GM04503 (cell line): ENCODE results near the gene CHST11.
A peak's percentile ranks its signal among the peaks of the same experiment; 100 is the strongest.
"Not testable (repeated sequence)": the region's sequence is repeated elsewhere in the genome, so short reads cannot be mapped to it uniquely, and the experiment has no call there.

Source experiments
- DNase-seq: peaks from one replicate; pipeline ENCODE4 v3.0.0-alpha.2; 2012; ENCODE audit warnings: low read depth

The CHST11 gene

GRCh38 chr12:104529130-104529874 lies 72.6 kb downstream of the CHST11 start:
- DNase-seq = no peak

- DNase-seq = no peak
Observed at GRCh38 chr12:104532636-104533035, 75.9 kb downstream of the CHST11 start.

GRCh38 chr12:104533134-104533533 lies 76.4 kb downstream of the CHST11 start:
- no peak for DNase-seq

DNA sequence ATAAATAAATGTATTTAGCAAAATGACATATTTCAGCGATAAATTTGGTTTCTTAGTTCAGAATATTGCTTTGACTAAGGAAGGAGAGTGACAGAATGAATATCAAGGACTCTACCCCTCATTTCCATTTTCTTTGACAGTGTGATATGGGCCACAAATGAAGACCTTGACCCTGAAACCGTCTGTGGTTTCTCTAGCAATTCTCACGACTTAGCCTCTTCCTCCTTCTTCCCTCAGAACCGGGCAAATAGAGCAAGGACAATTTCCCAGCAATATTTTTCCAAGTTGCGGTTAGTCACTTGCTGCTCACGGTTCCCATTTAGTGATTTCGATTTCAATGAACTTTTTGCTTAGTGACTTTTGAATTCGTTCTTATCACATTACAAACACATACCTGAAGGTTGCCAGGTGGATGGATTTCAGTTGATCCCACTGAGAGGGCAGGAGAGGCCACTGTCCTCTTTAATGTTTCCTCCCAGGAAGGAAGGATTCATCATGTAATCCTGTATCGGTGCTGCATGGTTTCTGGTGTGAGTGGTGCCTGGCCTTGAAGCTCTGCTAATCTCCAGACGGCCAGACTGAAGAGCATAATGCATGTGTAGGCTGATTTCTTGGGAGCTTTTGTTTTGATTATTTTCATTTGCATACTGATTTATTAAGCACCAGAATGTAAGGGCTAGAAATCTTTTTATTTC lies 77.6 kb downstream of the CHST11 start:
- no peak for DNase-seq

DNA sequence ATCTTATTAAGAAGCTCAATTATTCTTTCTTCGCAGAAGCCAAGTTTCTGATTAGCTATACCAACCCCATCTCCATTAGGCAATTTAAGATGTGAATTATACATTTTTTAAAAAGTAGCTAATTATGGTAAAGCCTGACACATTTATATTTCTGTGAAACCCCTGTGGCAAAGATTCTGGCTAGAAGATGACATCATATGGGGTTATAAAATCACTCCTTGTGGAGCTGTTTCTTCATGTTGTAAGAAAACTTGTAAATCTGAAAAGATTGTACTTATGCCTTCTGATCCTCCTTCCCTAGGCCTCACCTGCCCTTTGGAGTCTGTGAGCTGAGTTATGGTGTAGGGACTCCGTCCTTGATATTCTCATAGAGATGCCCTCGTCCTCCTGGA lies 78.1 kb downstream of the CHST11 start:
- no peak for DNase-seq

DNA sequence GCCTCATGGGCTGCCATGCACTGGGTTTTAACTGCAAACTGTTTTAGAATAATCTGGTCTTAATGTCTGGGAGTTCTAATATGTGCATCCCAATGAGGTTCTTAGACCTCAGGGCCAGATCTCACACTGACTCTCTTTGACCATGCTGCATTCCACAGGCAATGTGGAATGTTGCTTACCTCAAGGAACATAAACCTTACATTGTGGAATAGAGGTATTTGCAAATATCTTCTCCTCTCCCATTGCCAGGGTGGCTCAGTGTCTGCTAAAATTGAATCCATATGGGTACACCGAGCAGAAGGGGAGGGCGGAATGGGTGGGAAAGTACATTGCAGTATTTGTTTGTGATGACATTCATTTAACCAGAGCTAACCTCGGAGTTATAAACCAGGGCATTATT lies 78.6 kb downstream of the CHST11 start:
- peak; percentile 42 for DNase-seq

GRCh38 chr12:104536841-104537240 lies 80.1 kb downstream of the CHST11 start:
- DNase-seq = no peak

DNA sequence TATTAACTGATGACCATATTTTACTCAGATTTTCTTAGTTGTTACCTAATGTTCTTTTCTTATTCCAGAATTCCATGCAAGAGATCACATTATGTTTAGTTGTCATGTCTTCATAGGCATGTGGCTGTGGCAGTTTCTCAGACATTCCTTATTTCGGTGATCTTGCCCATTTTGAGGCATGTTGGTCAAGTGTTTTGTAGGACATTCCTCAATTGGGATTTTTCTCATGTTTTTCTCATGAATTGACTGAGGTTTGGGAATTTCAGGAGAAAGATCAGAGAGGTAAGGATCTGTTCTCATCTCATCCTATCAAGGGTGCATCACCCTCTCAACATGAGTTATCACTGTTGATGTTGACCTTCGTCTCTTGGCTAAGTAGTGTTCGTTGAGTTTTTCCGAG lies 81.3 kb downstream of the CHST11 start:
- DNase-seq = no peak

DNA sequence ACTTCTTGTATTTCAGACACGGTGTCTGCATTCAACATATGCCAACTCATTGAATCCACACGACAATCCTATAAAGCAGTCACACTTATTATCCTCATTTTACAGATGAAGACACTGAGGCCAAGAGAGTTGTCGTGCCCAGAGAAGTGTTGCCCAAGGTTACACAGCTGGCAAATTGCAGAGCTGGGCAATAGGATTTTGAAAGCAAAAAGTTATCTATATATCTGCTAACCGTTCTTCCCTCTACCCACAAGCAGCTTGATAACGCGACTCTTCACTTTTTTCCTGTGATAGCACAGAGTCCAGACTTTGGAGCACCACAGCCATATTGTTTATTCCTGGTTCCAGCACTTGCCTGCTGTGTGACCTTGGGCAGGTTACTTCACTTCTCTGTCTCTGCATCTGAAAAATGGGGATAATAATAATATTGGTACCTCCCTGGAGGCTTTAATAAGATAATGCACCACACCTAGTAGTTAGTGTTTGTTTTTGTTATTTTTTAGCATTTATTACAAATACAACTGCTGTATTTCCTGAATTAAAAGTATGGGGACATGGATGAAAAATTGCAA lies 82.2 kb downstream of the CHST11 start:
- DNase-seq = no peak

DNA sequence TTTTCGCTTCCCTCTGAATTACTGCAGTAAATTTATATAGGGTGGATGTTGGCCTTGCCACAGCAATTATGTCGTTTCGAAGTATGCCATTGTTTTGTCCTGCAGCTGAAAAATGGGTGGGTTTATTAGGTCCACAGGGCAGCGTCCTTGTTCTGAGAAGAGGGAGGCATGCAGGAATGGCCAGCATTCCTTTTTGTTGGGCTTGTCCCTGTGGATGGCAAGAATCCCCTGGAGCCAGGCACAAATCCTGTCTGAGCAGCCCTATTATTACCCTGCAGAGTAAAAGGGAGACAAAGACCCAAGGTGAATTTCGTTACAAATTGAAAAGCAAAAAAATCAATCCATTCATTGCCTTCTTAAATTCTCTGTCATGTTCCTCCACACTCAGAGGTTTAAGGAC lies 88.1 kb downstream of the CHST11 start:
- DNase-seq = no peak

- no peak for DNase-seq
Observed at GRCh38 chr12:104546575-104546974, 89.8 kb downstream of the CHST11 start.

GRCh38 chr12:104547235-104547634 lies 90.5 kb downstream of the CHST11 start:
- no peak for DNase-seq

DNA sequence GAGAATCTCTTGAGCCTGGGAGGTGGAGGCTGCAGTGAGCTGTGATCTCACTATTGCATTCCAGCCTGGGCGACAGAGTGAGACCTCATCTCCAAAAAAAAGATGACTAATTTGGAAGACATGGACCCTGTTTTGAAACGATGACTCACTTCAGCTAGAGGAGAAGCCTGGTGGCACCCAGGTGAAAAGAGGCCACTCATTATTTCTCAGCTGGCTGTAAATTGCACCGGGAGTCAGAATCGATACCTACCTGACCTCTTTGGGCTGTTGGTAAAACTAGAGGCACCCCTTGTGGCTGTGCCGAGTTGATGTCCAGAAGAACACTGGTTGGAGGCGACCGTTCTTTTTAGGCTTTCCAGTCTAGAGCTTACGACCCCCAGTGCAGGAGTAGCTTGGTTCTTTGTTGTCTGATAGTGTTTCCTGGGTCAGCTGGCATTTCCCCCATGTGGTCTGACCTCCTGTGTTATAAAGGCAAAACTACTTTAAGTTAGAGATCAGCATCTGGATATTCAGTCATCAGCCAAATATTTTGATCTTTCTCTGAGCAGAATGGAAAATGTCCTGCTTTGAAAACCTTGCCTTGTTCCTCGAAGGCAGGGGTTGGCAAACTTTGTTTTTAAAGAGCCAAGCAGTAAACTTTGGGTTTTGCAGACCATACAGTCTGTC lies 93.2 kb downstream of the CHST11 start:
- DNase-seq = peak; percentile 14

DNA sequence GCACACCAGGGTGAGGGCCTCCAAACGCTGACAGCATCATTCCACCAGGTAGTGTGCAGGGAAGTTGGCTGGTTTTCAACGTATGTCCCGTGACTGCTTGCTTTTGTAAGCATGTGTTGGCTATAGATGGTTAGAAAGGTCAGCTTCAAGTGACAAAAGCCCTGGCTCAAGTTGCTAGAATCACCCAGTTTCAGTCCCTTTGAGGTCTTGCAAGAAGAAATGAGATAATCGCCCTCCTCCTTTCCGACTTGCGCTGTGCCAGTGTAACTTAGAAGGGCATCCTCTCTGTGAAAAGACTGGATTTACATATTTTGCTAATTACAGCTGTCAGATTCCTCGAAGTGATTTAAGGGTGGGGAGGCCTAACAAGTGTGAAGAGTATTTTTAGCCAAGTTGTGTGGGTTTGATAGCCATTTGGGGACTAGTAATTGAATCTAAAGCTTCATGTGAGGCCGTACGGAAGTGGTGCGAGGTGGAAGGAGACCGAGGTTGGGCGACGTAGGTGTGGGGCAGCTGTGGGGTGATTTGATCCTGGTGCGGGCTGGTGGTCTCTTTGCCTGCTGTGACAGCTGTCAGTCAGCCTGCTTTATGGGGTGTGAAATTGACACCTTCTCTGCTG lies 94.7 kb downstream of the CHST11 start:
- no peak for DNase-seq

DNA sequence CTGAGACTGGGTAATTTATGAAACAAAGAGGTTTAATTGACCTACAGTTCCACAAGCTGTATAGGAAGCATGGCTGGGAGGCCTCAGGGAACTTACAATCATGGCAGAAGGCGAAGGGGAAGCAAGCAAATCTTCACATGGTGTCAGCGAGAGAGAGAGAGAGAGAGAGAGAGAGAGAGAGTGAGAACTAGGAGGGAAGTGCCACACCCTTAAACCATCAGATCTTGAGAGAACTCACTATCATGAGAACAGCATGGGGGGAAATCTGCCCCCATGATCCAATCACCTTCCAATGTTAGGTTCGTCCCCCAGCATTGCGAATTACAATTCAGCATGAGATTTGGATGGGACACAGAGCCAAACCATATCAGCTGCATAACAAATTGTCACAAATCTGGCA lies 96.7 kb downstream of the CHST11 start:
- DNase-seq = no peak

DNA sequence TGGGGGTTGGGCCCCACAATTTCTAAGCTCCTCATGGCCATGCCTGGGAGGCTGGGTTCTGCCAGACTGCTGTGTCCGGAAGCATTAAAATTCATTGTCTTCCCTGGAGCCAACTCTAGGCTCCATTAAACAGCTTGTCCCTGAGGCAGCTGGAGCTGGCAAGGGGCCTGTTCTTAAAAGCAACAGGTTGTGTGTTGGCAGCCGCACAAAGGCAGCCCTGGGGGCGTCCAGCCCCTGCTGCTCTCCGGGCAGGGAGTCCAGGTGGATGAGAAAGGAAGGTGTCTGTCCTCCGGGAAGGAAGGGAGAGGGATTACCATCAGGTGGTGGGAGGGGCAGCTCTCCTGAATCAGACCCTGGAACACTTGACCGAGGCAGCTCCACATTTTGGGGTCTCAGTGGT lies 98.9 kb downstream of the CHST11 start:
- no peak for DNase-seq

- DNase-seq = no peak
Observed at GRCh38 chr12:104557488-104558195, 100.9 kb downstream of the CHST11 start.

GRCh38 chr12:104560881-104561280 lies 104.1 kb downstream of the CHST11 start:
- no peak for DNase-seq

- DNase-seq = no peak
Observed at GRCh38 chr12:104562763-104563162, 106.0 kb downstream of the CHST11 start.

DNA sequence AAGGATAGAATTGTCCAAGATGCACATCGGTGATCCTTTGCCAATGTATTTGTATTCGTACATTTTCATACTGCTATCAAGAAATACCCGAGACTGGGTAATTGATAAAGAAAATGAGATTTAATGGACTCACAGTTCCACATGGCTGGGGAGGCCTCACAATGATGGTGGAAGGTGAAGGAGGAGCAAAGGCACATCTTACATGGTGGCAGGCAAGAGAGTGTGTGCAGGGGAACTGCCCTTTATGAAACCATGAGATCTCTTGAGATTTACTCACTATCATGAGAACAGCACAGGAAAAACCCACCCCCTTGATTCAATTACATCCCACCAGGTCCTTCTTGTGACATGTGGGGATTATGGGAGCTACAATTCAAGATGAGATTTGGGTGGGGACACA lies 107.9 kb downstream of the CHST11 start:
- not testable (repeated sequence) for DNase-seq

DNA sequence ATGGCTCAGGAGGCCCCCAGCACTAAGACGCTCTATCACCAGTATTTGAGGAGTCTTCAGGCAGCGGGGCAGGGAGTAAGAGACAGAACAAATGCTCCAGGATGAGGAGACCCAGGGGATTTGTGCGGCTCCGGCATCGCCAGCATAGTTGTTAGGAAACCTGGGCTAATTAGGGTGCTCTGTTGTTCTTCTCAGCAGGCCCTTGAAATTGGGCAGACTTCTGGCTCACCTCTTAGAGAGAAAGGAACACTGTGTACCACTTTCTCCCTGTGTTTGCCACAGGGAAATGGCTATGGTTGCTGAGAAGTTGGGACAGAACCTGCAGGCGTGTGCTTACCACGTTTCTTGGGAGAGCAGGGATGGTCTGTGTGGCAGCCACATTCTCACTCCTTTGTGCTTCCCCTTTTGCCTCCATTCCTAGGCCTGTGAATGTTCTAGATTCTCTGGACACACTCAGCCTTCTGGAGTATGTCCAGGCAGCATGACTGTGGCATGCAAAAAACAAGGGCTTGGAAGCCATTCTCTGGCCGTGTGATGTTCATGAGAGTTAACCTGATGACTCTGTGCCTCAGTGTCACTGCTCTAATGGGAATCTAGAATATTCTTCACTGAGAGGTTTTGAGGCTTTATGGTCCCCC lies 109.0 kb downstream of the CHST11 start:
- peak; percentile 35 for DNase-seq
